ENCODE results near the gene MAP4K4.

MAP4K4 gene

DNA sequence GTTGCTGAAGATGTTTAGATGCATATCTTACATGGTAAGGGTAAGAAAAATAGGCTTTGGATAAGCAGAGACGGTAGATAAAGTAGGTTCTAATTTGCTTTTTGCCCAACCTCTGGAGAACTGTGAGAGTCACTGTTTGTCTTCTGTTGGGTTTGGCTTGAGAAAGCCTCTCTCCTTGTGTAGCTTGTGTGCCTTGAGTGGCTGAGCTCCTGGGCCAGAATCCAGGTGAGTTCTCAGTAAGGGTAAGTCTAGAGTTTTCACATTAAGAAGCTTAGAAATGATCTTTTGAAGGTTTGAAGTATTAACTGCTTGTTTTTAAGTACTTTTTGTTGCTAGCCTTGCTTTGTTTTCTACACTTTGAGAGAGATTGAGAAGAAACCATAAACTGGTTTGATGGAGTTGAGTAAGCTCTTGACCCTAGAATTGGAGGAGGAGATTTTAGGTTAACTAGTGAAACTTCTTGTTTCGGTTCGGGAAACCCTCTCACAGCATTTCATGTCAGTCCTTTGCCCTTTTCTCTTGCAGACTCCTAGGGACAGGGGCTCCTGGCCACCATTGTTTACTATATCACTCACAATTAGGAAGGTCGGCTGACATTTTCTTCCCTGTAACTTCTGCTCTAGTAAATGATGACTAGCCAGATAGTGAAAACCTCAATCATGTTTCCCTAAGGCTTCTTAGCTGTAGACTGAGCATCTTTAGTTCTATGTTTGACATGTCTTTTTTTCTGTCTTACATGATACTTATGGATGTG is 26.0 kb downstream of the MAP4K4 start:
- no peak for DNase-seq (ENCODE audit: low read depth in 2 of 2)

DNA sequence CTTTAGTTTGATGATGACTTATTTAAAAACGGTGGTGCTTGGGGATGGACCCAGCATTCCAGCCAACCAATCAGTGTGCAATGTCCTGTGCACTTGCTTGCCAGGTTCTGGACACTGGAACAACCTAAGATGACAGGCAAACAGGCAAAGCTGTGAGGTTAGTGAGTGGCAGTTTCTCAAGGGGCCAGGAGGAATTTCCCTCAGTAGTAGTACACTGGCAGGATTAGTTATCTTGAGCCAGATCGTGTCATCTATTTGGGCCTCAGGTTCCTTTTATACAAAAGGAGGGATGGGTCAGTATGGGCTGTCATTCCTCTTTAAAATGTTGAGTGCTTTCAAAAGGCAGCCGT is 26.6 kb downstream of the MAP4K4 start:
- no peak for DNase-seq (ENCODE audit: low read depth in 2 of 2)

DNA sequence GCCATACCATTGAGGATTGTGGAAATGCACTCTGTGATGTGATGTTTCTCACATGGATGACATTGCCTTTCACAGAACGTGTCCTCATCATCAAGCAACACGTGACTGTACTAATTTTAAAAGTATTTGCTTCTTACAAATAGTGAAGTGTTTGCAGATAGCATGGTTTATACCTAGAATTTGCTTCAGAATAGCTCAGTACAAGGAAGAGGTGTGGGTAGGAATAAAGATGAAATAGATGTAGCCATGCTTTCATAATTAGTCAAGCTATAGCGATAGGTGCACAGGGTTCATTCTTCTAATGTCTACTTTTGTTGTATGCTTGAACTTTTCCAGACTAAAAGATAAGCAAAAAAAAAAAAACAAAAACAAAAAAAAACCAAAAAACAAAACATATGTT is 27.5 kb downstream of the MAP4K4 start:
- DNase-seq (ENCODE audit: low read depth in 2 of 2): no peak

DNA sequence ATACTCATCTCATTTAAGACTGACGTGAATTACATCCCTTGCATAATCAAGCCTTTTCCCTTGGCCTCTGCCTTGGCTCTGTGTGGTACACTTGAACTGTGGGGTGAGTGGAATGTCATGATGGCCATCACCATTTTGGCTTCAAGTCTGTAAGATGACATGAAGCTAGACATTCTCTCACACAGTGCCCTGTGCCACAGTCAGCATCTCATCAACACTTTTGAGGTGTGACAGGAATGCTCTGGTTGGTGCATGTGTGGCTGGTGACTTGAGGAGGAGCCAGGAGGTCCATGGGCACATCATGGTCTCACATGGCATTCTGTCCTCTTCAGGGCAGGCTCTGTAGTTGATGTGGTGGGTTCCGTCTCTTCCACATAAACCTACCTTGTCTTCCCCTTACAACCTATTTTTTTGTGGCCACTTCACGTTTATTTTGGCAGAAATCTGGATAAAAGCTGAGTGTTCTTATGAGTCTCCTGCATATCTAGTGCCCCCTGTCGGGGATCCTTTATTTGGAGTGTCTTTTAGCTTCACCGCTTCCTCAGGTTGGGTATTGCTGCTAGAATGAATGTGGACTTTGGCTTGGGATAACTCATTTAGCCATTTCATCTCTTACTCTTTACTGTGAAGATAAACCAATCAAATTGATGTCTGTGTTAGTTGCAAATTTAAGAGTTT is 28.1 kb downstream of the MAP4K4 start:
- no peak for DNase-seq (ENCODE audit: low read depth in 2 of 2)

DNA sequence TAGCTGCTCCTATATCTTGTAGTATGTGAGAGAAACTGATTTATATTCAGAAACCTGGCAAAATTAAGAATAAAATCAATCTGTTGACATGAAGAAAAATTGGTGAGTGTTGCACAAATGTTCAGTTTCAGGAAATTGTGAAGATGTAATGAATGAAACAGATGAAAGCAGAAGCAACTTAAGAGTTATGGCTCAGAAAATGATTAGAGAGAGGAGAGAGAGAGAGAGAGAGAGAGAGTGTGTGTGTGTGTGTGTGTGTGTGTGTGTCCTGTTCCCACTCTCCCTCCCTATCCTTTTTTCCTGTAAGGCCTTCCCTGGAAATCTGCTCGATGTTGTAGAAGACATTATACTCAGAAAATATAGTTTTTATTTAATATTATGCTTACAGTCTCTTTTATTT is 31.4 kb downstream of the MAP4K4 start:
- no peak for DNase-seq (ENCODE audit: low read depth in 2 of 2)

DNA sequence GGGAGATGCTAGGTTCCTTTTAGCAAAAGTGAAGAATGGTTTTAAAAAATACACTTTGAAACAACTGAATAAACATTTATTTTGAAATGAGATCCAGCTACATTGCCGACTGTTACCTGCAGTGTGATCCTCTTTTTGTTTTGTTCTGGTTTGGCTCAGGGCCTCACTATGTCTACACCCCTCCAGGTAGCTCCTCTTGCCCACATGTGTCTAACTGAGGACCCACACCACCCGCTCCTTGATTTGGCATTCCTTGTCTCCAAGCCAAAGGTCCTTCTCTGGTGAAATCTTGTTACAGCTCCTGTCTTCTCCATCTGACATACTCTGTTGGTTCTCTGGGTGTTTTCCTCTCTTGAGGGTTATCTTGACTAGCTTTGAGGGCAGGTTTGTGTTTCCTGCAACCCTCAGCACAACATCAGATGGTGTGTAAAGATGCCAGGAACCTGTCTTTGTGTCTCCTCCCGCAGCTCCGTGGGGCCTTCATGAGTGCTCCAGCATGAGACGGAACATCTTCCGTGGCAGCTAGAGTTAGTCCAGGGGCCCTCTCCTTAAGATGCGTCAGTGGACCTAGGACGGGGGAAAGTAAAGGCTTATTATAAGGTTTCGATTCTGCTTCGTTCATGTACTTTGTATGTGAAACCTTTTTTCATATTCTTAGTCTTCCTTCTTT is 32.1 kb downstream of the MAP4K4 start:
- DNase-seq (ENCODE audit: low read depth in 2 of 2): no peak

DNA sequence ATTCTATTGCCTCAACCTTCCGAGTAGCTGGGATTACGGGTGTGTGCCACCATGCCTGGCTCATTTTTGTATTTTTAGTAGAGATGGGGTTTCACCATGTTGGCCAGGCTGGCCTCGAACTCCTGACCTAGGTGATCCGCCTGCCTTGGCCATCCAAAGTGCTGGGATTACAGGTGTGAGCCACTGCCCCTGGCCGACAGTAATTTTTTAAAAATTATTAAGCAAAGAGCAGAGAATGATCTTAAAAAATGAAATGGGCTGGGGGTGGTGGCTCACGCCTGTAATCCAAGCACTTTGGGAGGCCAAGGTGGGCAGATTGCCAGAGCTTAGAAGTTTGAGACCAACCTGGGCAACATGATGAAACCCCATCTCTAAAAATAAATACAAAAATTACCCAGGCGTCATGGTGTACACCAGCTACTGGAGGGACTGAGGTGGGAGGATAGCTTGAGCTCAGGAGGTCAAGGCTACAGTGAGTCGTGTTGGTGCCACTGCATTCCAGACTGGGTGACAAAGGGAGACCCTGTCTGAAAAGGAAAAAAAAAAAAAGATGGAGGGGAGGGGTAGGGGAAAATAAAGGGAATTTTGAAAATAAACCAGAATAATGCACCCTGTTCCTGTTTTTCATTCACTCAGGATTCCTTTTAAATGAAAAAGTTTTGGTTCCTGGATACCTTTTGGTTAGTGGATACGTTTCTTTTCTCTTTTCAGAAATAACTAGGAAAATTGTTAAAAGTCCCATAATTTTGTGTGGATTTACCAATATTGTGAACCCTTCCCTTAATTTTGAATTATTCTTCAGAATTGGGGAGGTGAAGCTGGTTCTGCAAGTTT is 33.9 kb downstream of the MAP4K4 start:
- DNase-seq (ENCODE audit: low read depth in 2 of 2): no peak

DNA sequence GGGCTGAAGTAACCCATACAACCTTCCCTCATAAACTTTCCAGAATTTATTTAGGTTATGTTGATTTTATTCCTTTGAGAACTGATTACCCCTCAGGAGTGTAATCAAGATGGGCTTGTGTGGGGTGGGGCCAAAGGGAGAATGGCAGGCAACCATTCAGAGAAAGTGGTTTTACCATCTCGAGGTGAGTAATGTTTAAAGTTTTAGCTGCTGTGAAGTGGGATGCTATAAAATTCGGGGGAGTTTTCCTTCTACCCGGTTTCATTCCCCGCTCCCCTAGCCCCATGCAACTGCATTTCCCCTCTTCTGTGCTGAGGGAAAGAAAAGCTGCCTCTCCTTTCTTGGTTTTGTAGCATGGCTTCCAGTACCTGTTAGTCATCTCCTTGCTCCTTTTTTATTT is 34.7 kb downstream of the MAP4K4 start:
- no peak for DNase-seq (ENCODE audit: low read depth in 2 of 2)

DNA sequence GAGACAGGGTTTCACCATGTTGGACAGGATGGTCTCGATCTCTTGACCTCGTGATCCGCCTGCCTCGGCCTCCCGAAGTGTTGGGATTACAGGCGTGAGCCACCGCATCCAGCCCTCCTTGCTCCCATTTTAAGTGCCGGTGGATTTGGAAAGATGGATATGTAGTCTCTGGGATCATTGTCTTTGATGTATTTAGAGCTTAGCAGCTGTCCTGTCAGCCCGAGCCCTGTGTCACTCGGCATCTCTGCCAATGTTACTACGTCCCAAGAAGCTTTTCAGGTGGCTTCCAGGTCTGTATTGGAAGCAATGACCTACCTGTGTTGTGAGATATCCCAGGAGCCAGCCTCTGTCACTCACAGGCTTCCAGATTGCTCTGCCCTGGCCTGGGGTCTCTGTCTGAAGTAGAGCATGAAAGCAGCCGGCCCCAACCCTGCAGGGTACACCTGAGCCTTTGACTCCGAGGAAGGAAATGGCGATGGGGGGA is 35.3 kb downstream of the MAP4K4 start:
- DNase-seq (ENCODE audit: low read depth in 2 of 2): no peak

DNA sequence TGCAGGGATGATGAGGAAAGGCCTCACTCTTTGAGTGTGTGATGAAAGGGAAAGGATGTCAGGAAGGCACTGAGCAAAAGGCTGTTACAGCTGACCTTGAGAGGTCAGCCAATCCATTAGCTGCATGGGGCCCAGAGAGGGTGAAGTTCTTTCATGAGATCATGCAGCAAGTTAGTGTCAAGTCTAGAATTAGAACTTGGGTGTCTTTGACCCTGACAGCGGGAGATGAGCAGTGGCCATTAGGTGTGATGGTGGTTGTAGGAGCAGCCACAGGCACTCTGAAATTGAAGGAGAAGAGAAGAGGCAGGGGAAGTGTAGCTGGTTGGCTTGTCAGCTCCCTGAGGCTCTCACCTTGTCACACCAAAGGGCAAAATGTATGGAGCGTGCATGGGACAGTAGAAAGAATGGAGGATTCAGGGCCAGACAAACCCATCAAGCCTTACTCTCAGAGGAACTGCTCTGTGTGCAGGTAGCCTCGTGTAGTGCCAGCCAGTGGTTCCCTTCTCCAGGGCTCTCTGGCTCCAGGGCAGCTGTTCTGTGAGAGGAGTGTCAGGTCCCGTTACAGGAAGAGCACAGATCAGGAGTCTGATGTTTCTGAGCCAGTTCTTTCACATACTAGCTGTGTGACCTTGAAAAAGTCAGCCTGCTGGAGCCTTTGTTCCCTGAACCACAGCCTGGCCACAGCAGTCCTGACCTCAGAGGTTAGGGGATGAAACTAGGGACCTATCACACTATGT is 35.9 kb downstream of the MAP4K4 start:
- DNase-seq (ENCODE audit: low read depth in 2 of 2): no peak

DNA sequence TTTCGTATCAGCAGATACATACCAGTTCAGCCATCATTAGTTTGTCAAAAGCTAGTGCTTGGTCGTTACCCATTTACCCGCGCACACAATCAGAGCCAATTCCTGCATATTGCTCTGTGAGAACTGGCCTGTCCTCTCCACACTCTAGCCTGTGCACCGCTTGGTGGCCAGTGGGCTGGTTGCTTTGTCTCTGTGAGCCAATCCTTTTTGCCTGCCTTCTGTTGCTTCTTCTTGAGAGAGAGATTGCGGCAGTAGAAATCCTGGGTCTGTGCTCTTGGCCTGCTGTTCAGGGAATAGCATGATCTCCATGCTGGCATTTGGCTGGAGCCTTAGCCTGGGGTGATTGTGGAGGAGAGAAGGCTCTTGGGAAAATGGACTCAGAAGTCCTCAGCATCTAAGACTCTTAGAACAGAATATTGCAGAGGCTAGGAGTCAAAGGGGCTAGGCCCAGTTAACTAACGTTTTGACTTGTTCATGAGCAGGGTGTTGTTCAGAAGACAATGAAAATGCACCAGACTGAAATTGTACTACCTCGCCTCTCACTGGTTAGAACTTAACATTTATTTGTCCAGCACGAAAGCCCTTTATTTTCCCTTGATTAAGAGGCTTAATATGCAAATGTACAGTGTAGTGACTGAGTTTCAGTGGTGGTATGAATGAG is 37.1 kb downstream of the MAP4K4 start:
- no peak for DNase-seq (ENCODE audit: low read depth in 2 of 2)

DNA sequence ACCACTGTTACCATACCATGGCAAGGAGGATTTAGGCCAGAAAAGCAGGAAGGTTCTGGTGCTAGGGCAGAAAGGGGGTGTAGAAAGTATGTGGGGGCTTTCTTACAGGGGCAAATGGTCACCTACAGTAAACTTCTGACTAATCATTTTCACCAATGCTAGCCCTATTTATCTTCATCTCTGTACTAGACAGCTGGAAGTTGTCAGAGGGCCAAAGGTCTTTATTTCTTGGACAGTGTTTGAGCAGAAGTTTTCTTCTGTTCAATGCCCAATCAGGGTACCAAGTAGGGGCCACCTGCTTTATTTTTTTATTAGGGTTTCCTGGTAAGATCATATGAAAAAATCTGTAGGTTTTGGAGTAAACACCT is 37.6 kb downstream of the MAP4K4 start:
- no peak for DNase-seq (ENCODE audit: low read depth in 2 of 2)

DNA sequence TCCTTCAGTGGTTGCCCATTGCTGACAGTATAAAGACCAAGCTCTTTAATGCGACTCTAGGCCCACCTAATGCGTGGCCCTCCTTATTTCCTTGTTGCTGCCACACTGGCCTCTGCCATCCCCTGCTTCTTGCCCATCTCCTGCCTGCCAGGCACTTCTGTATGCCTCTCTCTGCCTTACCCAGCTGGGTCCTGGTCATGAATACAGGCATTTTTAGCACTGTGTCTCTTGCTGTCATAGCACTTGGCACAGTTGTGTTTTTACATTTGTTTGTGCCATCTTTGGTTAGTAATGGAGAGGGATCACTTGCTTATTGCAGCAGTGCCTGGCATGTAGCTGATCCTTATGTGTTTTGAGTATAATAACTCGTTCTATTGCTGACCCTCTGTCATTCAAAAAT is 38.7 kb downstream of the MAP4K4 start:
- DNase-seq (ENCODE audit: low read depth in 2 of 2): no peak

DNA sequence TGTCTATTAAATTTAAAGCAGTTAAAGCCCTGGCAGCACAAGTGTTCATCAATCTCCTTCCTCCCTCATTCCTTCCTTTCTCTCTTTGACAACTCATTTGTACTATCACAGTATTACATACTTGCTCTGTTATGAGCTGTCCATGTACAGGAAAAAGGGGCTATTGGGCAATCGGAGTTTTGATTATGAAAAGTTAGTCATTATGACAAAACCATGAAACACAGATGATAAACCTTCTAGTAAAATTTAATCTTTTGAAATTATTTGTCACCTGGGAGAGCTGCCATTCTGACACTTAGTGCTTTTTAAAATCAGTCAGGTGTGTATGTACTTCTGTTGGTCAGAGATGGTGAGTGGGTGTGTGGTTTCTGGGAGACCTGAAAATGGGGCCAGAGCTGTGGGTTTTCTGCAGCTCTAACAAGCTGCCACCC is 39.4 kb downstream of the MAP4K4 start:
- peak; percentile 31 to 50 for DNase-seq (ENCODE audit: low read depth in 2 of 2)

DNA sequence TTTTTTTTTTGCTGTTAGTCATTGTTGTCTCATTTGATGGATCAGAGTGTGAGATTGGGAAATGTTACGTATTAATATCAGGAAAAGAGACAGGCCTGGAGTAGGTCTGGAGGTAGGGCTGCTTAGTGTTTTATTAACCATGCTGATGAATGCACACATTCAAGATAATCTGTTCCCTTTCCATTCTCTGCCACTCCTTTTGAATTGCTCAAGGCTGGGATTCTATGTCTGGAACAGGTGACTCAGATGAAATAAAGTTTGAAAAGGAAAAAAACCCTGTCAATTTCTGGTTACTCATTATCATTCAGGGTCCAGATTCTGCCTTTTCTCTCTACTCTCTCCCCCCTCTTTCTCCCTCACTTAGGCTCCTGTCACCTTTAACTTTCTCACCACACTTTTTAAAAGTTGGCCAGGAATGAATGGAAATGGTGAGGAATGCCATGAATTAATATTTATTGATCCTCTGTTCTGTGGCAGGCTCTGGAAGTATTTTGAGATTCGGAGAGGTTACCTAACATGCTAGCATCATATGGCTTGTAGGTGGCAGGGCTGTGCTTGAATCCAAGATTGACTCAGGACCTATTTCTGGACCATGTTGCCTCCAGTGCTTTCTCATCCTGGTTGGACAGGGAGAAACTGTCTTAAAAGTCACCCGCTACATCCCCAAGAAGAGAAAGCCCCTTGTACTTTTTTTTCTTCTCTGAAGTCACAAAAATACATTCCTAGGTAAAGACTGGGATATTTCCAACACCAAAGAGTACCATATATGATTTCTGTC is 40.2 kb downstream of the MAP4K4 start:
- no peak for DNase-seq (ENCODE audit: low read depth in 2 of 2)

DNA sequence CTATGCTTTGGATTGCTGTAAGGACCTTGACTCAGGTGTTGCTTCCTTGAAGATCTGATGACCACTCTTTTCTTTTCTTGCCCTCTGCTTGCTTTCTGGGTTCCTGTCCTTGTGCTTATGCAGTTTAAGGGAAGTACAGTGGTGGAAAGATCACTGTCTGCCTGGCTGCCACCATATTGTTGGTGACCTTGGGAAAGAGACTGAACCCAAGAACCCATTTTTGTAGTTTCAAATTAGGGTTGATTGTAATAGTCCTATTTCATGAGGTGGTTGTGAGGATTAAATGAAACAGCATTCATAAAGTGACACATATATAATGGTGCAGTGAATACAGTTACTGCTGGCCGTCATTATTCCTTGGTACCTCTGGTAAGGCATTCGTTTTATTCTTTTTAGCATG is 41.1 kb downstream of the MAP4K4 start:
- no peak for DNase-seq (ENCODE audit: low read depth in 2 of 2)

DNA sequence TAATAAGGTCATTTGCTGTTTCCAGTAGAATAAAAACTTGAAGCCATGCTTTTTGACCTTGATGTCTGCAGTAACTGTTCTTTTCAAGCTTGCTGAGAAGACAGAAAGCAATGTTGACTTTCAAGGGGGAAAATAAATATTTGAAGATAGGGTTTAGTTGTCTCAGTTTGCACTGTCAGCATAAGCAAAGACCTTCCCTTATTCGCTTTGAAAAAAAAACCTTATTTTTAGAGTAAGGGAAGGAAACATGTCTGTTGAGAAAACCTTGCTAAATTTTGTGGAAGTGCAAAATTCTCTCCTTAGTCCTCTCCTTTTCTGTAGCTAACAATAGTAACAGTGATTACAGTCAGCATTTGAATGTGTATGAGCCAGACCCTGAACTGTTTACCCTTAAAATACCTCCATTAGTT is 43.1 kb downstream of the MAP4K4 start:
- DNase-seq (ENCODE audit: low read depth in 2 of 2): no peak

DNA sequence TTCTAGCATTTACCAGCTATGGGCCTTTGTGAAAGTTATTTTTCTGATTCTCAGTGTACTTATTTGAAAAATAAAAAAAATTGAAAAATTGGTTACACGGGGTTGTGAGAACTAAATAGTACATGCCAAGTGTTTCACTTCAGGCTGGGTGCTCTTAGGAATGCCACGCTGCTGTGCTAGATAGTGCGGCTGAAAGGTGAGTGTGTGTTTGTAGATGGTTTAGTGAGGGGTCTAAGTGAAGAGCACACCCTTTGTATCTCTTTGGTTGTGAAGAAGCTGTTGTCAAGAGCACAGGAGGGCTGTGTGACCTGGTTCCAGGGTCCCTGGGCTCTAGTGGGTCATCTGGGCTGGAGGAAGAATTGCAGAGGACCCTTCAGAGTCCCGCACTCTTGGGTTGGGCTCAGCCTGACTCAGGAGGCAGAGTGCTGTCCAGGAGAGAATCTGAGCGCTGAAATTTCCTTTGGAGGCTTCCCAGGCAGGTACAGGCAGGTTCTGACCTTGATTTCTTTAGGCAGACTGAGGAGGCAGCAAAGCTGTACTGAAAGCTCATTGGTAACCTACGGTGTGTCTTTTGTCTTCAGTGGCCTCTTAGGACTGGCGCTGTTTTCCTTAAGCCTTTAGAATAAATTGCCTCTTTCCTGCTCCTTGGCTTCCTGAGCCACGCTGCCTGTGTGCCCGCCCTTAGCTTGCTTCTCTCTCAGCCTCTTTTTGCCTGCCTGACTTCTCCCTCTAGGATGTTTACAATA is 44.4 kb downstream of the MAP4K4 start:
- no peak for DNase-seq (ENCODE audit: low read depth in 2 of 2)

DNA sequence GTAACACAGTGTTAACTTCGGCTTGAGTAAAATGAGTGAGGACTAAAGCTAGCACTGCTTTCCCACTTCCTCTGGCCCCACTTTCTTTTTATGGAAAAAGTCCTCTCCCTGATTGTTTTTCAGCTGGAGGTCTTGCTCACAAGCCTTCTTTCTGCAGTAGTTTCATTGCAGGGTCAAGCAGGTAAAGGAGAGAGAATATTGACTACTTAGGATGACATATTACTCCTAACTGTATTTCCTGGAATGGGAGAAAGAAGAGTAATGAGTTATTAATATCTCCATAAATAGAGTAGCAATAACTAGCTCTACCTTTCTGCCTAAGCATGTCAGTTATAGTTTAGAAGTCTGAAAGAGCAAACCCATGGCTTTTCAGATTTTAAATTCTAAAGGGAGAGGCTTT is 45.0 kb downstream of the MAP4K4 start:
- DNase-seq (ENCODE audit: low read depth in 2 of 2): no peak
